Gastroesophageal sphincter (tissue), 4 donors: Measurements from ENCODE around the gene VPS18. TPM values are rescaled to one million over a fixed set of nuclear protein-coding genes. Genes with fewer than 3 reads are reported as not detected.

Experiments used
- ATAC-seq: fragments of 150-250 bp; one replicate; pipeline ENCODE4 v1.9.1; 2016; ENCODE audit warnings: mild to moderate bottlenecking, moderate library complexity
- H3K27ac ChIP-seq, 4 donors: fragments of 200-600 bp; sonication (generic) in 3 of 4; 1 replicate in 3 of 4; 2 replicates in 1 of 4; pipeline ENCODE4 v1.5.1; 2016 to 2019
- H3K27me3 ChIP-seq: fragments of 200-600 bp; sonication (generic); one replicate; pipeline ENCODE4 v1.5.1; 2019
- H3K36me3 ChIP-seq, 2 donors: fragments of 200-600 bp; sonication (generic); one replicate each; pipeline ENCODE4 v1.5.1; 2019; ENCODE audit warnings: control low read depth in 1 of 2
- H3K4me1 ChIP-seq, 3 donors: fragments of 200-600 bp; sonication (generic); 1 replicate in 2 of 3; 2 replicates in 1 of 3; pipeline ENCODE4 v1.5.1; 2016 to 2019; ENCODE audit warnings: control low read depth in 2 of 3
- H3K4me3 ChIP-seq, 2 donors: fragments of 200-600 bp; sonication (generic); one replicate each; pipeline ENCODE4 v1.5.1; 2019; ENCODE audit warnings: mild to moderate bottlenecking in 1 of 2, moderate library complexity in 1 of 2
- H3K9me3 ChIP-seq, 3 donors: fragments of 200-600 bp; sonication (generic); one replicate each; pipeline ENCODE4 v1.5.1; 2017 to 2019; ENCODE audit warnings: control low read depth in 2 of 3
- CTCF ChIP-seq, 4 experiments: fragments of 200-600 bp in 2 of 4; fragments of 450-650 bp in 2 of 4; sonication (generic) in 1 of 4; IDR thresholded peaks; one replicate each; pipeline ENCODE4 v1.5.1; 2017 to 2019; ENCODE audit warnings: antibody characterized with exemption in 4 of 4, mild to moderate bottlenecking in 2 of 4, moderate library complexity in 2 of 4
- EP300 ChIP-seq: sonication (generic); formaldehyde crosslinking; IDR thresholded peaks from one replicate; pipeline ENCODE4 v1.6.1; 2017; ENCODE audit warnings: antibody characterized with exemption, mild to moderate bottlenecking
- POLR2A ChIP-seq, 2 donors: fragments of 450-650 bp; IDR thresholded peaks; one replicate each; pipeline ENCODE4 v1.6.1; 2017; ENCODE audit warnings: antibody characterized with exemption in 2 of 2, mild to moderate bottlenecking in 2 of 2, moderate library complexity in 1 of 2
- POLR2AphosphoS5 ChIP-seq: sonication (generic); formaldehyde crosslinking; IDR thresholded peaks from one replicate; pipeline ENCODE4 v1.6.1; 2017; ENCODE audit warnings: antibody characterized with exemption
- WGBS, 2 donors: methylation state at CpG; one replicate each; pipeline ENCODE4 v1.1.5; 2018; ENCODE audit warnings: low coverage in 1 of 2; 5-methylcytosine and 5-hydroxymethylcytosine counted together
- total RNA-seq, 4 donors: library from RNA; depleted of rRNA; stranded (reverse); fragments of >200 nt; gene quantifications; one replicate each; pipeline ENCODE4 v1.1.0, GENCODE V29; 2016

VPS18 gene
- 10 to 100 TPM; 24.6 to 36.3 (median 29.9) TPM for total RNA-seq

GRCh38 chr15:40893733-40894680 is at the start of gene VPS18:
VPS18 (plus strand) TSS chr15:40894450; CDS start chr15:40894769, 319 bp downstream.
- peak within 1 kb of the TSS; percentile 73 to 86 for H3K4me3 ChIP-seq
- peaks cover 0 to 31% of the 10 kb centered on the region in 2 donors for H3K36me3 ChIP-seq
- H3K27me3 ChIP-seq: no peaks in the 10 kb centered on the region
- TF ChIP-seq CTCF (IDR thresholded peaks at IDR 0.05) (peak; percentile 89 to 99 (median 98)), POLR2A (IDR thresholded peaks at IDR 0.05) (peak in 1 of 2 donors; percentile 53), POLR2AphosphoS5 (peak; percentile 78), EP300 (no peak)
- no peaks in the 10 kb centered on the region for H3K9me3 ChIP-seq
- peak; percentile 99 for ATAC-seq
- WGBS, 2 donors: 0% methylated on average over 2 of the region's 55 CpGs; no CpG with 5 or more reads in 1 of the 2 donors
- peaks cover 0 to 34% (median 11%) of the 10 kb centered on the region in 3 donors for H3K4me1 ChIP-seq
- peak within 1 kb of the TSS; percentile 81 to 95 (median 90) for H3K27ac ChIP-seq

DNA sequence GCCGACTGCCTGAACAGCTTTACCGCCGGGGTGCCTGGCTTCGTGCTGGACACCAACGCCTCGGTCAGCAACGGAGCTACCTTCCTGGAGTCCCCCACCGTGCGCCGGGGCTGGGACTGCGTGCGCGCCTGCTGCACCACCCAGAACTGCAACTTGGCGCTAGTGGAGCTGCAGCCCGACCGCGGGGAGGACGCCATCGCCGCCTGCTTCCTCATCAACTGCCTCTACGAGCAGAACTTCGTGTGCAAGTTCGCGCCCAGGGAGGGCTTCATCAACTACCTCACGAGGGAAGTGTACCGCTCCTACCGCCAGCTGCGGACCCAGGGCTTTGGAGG is 49.6 kb upstream of the VPS18 start:
- WGBS, 2 donors: 0 to 7% methylated on average over 4 of the region's 28 CpGs
- Histone ChIP-seq H3K27me3 (peaks cover 58% of the 10 kb centered on the region), H3K27ac (no peak overlapping the region), H3K4me3 (peak overlapping the region; percentile 13 to 53), H3K36me3 (no peaks in the 10 kb centered on the region), H3K9me3 (no peaks in the 10 kb centered on the region), H3K4me1 (peaks cover 4 to 20% (median 11%) of the 10 kb centered on the region in 3 donors)
- no peak for TF ChIP-seq CTCF (IDR thresholded peaks at IDR 0.05)
- no peak for TF ChIP-seq POLR2A (IDR thresholded peaks at IDR 0.05)
- no peak for TF ChIP-seq POLR2AphosphoS5
- no peak for TF ChIP-seq EP300
- peak; percentile 33 for ATAC-seq

DNA sequence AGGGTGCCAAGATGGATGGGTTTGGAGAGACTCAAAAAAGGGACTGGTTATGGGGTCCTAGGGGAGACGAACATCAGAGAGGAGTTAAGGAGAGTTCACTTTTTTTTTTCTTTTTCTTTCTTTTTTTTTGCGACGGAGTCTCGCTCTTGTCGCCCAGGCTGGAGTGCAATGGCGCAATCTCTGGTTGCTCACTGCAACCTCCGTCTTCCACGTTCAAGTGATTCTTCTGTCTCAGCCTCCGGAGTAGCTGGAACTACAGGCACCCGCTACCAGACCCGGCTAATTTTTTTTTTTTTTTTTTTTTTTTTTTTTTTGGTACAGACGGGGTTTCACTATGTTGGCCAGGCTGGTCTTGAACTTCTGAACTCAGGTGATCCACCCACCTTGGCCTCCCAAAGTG is 49.2 kb upstream of the VPS18 start:
- TF ChIP-seq EP300 (no peak), POLR2AphosphoS5 (no peak), POLR2A (IDR thresholded peaks at IDR 0.05) (no peak), CTCF (IDR thresholded peaks at IDR 0.05) (no peak)
- H3K4me3 ChIP-seq: peak overlapping the region in 1 of 2 donors; percentile 53
- peaks cover 58% of the 10 kb centered on the region for H3K27me3 ChIP-seq
- no peak overlapping the region for H3K27ac ChIP-seq
- ATAC-seq: no peak
- WGBS, 2 donors: 44 to 49% methylated on average over 5 to 11 of the region's 12 CpGs
- H3K36me3 ChIP-seq: no peaks in the 10 kb centered on the region
- H3K9me3 ChIP-seq: no peaks in the 10 kb centered on the region
- peaks cover 4 to 20% (median 11%) of the 10 kb centered on the region in 3 donors for H3K4me1 ChIP-seq

- 67 to 93% methylated on average over 3 of the region's 8 CpGs for WGBS, 2 donors
- no peak for ATAC-seq
- Histone ChIP-seq H3K4me3 (no peak overlapping the region), H3K36me3 (no peaks in the 10 kb centered on the region), H3K9me3 (no peaks in the 10 kb centered on the region), H3K4me1 (peaks cover 4 to 20% (median 11%) of the 10 kb centered on the region in 3 donors), H3K27ac (no peak overlapping the region), H3K27me3 (peaks cover 58% of the 10 kb centered on the region)
- TF ChIP-seq POLR2A (IDR thresholded peaks at IDR 0.05) (no peak), CTCF (IDR thresholded peaks at IDR 0.05) (no peak), EP300 (no peak), POLR2AphosphoS5 (no peak)
Observed at GRCh38 chr15:40845511-40846284, 48.6 kb upstream of the VPS18 start.
